Karpas-422 (cell line): ENCODE measurements around the gene HGFAC. TPM values are rescaled to one million over a fixed set of nuclear protein-coding genes. Genes with fewer than 3 reads are reported as not detected.
"Not testable (repeated sequence)": the region's sequence is repeated elsewhere in the genome, so short reads cannot be mapped to it uniquely, and the experiment has no call there.

ENCODE experiments used
- DNase-seq: peaks from one replicate; pipeline ENCODE4 v3.0.0-alpha.2; 2015
- H2AFZ ChIP-seq: fragments of 200-600 bp; sonication (generic); 2 replicates; pipeline ENCODE4 v1.6.1; 2014; ENCODE audit warnings: antibody characterized with exemption, low read length, mixed read lengths
- H3K27ac ChIP-seq: fragments of 200-600 bp; sonication (generic); 2 replicates; pipeline ENCODE4 v1.5.1; 2014; ENCODE audit warnings: mild to moderate bottlenecking, low read length, moderate library complexity
- H3K27me3 ChIP-seq: fragments of 200-600 bp; sonication (generic); 2 replicates; pipeline ENCODE4 v1.6.1; 2014; ENCODE audit warnings: low read length, mixed read lengths
- H3K36me3 ChIP-seq: fragments of 200-600 bp; sonication (generic); 2 replicates; pipeline ENCODE4 v1.6.1; 2014; ENCODE audit warnings: low read length, mixed read lengths; ENCODE audit not compliant: insufficient read depth
- H3K4me1 ChIP-seq: fragments of 200-600 bp; sonication (generic); 2 replicates; pipeline ENCODE4 v1.6.1; 2014; ENCODE audit warnings: mild to moderate bottlenecking, low read length, mixed read lengths
- H3K4me2 ChIP-seq: fragments of 200-600 bp; sonication (generic); 2 replicates; pipeline ENCODE4 v1.6.1; 2014; ENCODE audit warnings: low read length, low read depth, mild to moderate bottlenecking; ENCODE audit not compliant: poor library complexity, severe bottlenecking
- H3K4me3 ChIP-seq: fragments of 200-600 bp; sonication (generic); 2 replicates; pipeline ENCODE4 v1.5.1; 2014; ENCODE audit warnings: mild to moderate bottlenecking, antibody characterized with exemption, low read length, mixed read lengths
- H3K79me2 ChIP-seq: fragments of 200-600 bp; sonication (generic); 2 replicates; pipeline ENCODE4 v1.6.1; 2014; ENCODE audit warnings: mild to moderate bottlenecking, low read length, mixed read lengths
- H3K9ac ChIP-seq: fragments of 200-600 bp; sonication (generic); 2 replicates; pipeline ENCODE4 v1.6.0; 2014; ENCODE audit warnings: low read length
- H3K9me2 ChIP-seq: fragments of 200-600 bp; sonication (generic), shearing (Covaris generic); replicated peaks from 2 replicates; pipeline ENCODE4 v1.6.0; 2014; ENCODE audit warnings: mild to moderate bottlenecking, low read length, moderate library complexity; ENCODE audit not compliant: insufficient read depth
- H3K9me3 ChIP-seq: fragments of 300-700, 200-600 bp; sonication (generic); 2 replicates; pipeline ENCODE4 v1.6.1; 2014; ENCODE audit warnings: low read length, mixed read lengths
- H4K20me1 ChIP-seq: fragments of 200-600 bp; sonication (generic); 2 replicates; pipeline ENCODE4 v1.6.1; 2014; ENCODE audit warnings: mild to moderate bottlenecking, antibody characterized with exemption, low read length, low read depth; ENCODE audit not compliant: insufficient read depth
- total RNA-seq: library from RNA; depleted of rRNA; stranded (reverse); fragments of >200 nt; shearing (Covaris generic); gene quantifications from 2 replicates; pipeline ENCODE4 v1.2.3, GENCODE V29; 2014; ENCODE audit warnings: low replicate concordance

HGFAC gene
- total RNA-seq, 1 experiment from 2014 or later = not detected

- no peaks in the 10 kb centered on the region for H4K20me1 ChIP-seq
- H3K4me3 ChIP-seq = no peak overlapping the region
- H3K9me2 ChIP-seq = no peaks in the 10 kb centered on the region
- no peaks in the 10 kb centered on the region for H3K27me3 ChIP-seq
- no peak overlapping the region for H3K4me2 ChIP-seq
- H2AFZ ChIP-seq = no peak overlapping the region
- H3K9me3 ChIP-seq = no peaks in the 10 kb centered on the region
- no peaks in the 10 kb centered on the region for H3K36me3 ChIP-seq
- no peak overlapping the region for H3K9ac ChIP-seq
- no peaks in the 10 kb centered on the region for H3K79me2 ChIP-seq
- H3K4me1 ChIP-seq = no peaks in the 10 kb centered on the region
- no peak for DNase-seq
- no peak overlapping the region for H3K27ac ChIP-seq
These were observed 33.6 kb upstream of the HGFAC start for GRCh38 chr4:3407930-3408792.

- Histone ChIP-seq H3K9me2 (no peaks in the 10 kb centered on the region), H3K27me3 (no peaks in the 10 kb centered on the region), H3K4me3 (no peak overlapping the region), H3K4me1 (no peaks in the 10 kb centered on the region), H3K36me3 (no peaks in the 10 kb centered on the region), H3K79me2 (no peaks in the 10 kb centered on the region), H3K27ac (no peak overlapping the region), H4K20me1 (no peaks in the 10 kb centered on the region), H3K4me2 (no peak overlapping the region), H2AFZ (no peak overlapping the region), H3K9ac (no peak overlapping the region), H3K9me3 (no peaks in the 10 kb centered on the region)
- DNase-seq = no peak
These were observed 32.9 kb upstream of the HGFAC start for GRCh38 chr4:3408793-3409330.

GRCh38 chr4:3409571-3410091 lies 32.1 kb upstream of the HGFAC start:
- Histone ChIP-seq H3K9ac (no peak overlapping the region), H3K9me2 (no peaks in the 10 kb centered on the region), H3K27me3 (no peaks in the 10 kb centered on the region), H3K36me3 (no peaks in the 10 kb centered on the region), H3K4me2 (no peak overlapping the region), H3K4me1 (no peaks in the 10 kb centered on the region), H3K9me3 (no peaks in the 10 kb centered on the region), H3K27ac (no peak overlapping the region), H4K20me1 (no peaks in the 10 kb centered on the region), H3K4me3 (no peak overlapping the region), H2AFZ (no peak overlapping the region), H3K79me2 (no peaks in the 10 kb centered on the region)
- DNase-seq = no peak

- Histone ChIP-seq H3K4me2 (no peak overlapping the region), H2AFZ (no peak overlapping the region), H4K20me1 (no peaks in the 10 kb centered on the region), H3K79me2 (no peaks in the 10 kb centered on the region), H3K9me2 (no peaks in the 10 kb centered on the region), H3K4me3 (no peak overlapping the region), H3K9me3 (no peaks in the 10 kb centered on the region), H3K27me3 (no peaks in the 10 kb centered on the region), H3K36me3 (no peaks in the 10 kb centered on the region), H3K4me1 (no peaks in the 10 kb centered on the region), H3K27ac (no peak overlapping the region), H3K9ac (no peak overlapping the region)
- DNase-seq = no peak
These were observed 31.2 kb upstream of the HGFAC start for GRCh38 chr4:3410401-3411135.

GRCh38 chr4:3411190-3411589 lies 30.6 kb upstream of the HGFAC start:
- H3K9me2 ChIP-seq, H2AFZ ChIP-seq, H3K27ac ChIP-seq, H3K4me1 ChIP-seq, H3K4me2 ChIP-seq, H4K20me1 ChIP-seq, H3K9me3 ChIP-seq, H3K4me3 ChIP-seq, DNase-seq, H3K9ac ChIP-seq, H3K36me3 ChIP-seq, H3K79me2 ChIP-seq, H3K27me3 ChIP-seq: not testable (repeated sequence)

GRCh38 chr4:3411676-3412075 lies 30.1 kb upstream of the HGFAC start:
- H3K4me2 ChIP-seq = no peak overlapping the region
- no peaks in the 10 kb centered on the region for H3K9me3 ChIP-seq
- no peak overlapping the region for H3K9ac ChIP-seq
- H2AFZ ChIP-seq = no peak overlapping the region
- H3K4me1 ChIP-seq = no peaks in the 10 kb centered on the region
- H4K20me1 ChIP-seq = no peaks in the 10 kb centered on the region
- H3K79me2 ChIP-seq = no peaks in the 10 kb centered on the region
- H3K4me3 ChIP-seq = no peak overlapping the region
- H3K9me2 ChIP-seq = no peaks in the 10 kb centered on the region
- no peaks in the 10 kb centered on the region for H3K36me3 ChIP-seq
- no peak for DNase-seq
- H3K27me3 ChIP-seq = no peaks in the 10 kb centered on the region
- H3K27ac ChIP-seq = no peak overlapping the region

GRCh38 chr4:3412257-3413020 lies 29.3 kb upstream of the HGFAC start:
- H4K20me1 ChIP-seq = no peaks in the 10 kb centered on the region
- H3K9ac ChIP-seq = no peak overlapping the region
- DNase-seq = no peak
- no peak overlapping the region for H3K27ac ChIP-seq
- H2AFZ ChIP-seq = no peak overlapping the region
- H3K9me3 ChIP-seq = no peaks in the 10 kb centered on the region
- H3K36me3 ChIP-seq = no peaks in the 10 kb centered on the region
- H3K4me3 ChIP-seq = no peak overlapping the region
- H3K4me1 ChIP-seq = no peaks in the 10 kb centered on the region
- no peaks in the 10 kb centered on the region for H3K79me2 ChIP-seq
- H3K9me2 ChIP-seq = no peaks in the 10 kb centered on the region
- no peak overlapping the region for H3K4me2 ChIP-seq
- no peaks in the 10 kb centered on the region for H3K27me3 ChIP-seq
